Stimulated activated memory B cell treated with anti-CD40 and anti-IgM and Interleukin-4, amounts not matched to agents 10 μg/mL and 1 μg/mL and 100 μg/mL, for 72 hours (primary cell): ENCODE measurements around the gene KMT2B.
"Not testable (repeated sequence)": the region's sequence is repeated elsewhere in the genome, so short reads cannot be mapped to it uniquely, and the experiment has no call there.

Experiments used
- ATAC-seq: fragments of 150-1000 bp; cut with Tn5 transposase; 2 replicates; pipeline ENCODE4 v1.10.0; 2021
- H3K27ac Mint-ChIP-seq: one replicate; pipeline ENCODE4 v1.8.0; 2022; ENCODE audit warnings: mild to moderate bottlenecking, mixed read lengths
- H3K27me3 Mint-ChIP-seq: one replicate; pipeline ENCODE4 v1.8.0; 2022; ENCODE audit warnings: mixed read lengths
- H3K36me3 Mint-ChIP-seq: one replicate; pipeline ENCODE4 v1.8.0; 2022; ENCODE audit warnings: mixed read lengths
- H3K4me1 Mint-ChIP-seq: one replicate; pipeline ENCODE4 v1.8.0; 2022; ENCODE audit warnings: mixed read lengths
- H3K4me3 Mint-ChIP-seq: one replicate; pipeline ENCODE4 v1.8.0; 2022; ENCODE audit warnings: mild to moderate bottlenecking, moderate library complexity, mixed read lengths
- H3K9me3 Mint-ChIP-seq: one replicate; pipeline ENCODE4 v1.8.0; 2022; ENCODE audit warnings: mixed read lengths

The KMT2B gene

DNA sequence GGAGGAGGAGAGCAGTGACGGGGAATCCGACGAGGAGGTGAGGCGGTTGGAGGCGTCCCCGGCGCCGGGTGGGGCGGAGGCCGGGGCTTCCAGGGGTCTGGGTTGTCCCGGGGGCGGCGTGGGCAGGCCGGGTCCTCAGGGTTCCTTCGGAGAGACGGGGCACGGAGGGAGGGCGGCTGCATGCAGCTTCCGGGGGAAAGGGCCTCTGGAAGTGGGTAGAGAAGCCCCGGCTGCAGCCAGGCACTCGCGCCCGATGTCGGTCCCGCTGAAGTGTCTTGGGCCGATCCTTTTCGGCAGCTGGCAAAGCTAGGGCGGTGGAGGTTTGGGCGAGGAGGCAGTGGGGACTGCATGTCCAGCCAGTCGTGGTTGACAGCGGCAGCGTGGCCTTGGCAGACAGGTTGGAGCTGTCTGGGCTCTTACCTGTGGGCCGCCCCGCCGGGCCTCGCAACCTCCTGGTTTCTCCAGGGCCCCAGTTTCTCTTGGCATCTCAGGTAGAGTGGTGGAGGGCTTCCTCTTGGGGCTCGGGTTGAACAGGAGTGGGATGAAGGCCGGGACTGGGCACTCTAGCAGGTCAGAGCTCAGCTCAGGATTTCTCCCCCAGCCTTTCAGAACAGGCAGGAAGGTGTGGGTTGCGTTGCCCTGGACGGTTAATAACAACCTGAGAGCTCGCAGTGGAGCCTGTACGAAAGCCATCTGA is 690 bp downstream of the KMT2B start:
- Mint-ChIP-seq H3K4me3 (peak overlapping the region; percentile 87), H3K4me1 (peaks cover 71% of the 10 kb centered on the region), H3K9me3 (no peaks in the 10 kb centered on the region), H3K36me3 (peaks cover 55% of the 10 kb centered on the region), H3K27ac (peak overlapping the region; percentile 81), H3K27me3 (no peaks in the 10 kb centered on the region)
- ATAC-seq, result peak; percentile 1

DNA sequence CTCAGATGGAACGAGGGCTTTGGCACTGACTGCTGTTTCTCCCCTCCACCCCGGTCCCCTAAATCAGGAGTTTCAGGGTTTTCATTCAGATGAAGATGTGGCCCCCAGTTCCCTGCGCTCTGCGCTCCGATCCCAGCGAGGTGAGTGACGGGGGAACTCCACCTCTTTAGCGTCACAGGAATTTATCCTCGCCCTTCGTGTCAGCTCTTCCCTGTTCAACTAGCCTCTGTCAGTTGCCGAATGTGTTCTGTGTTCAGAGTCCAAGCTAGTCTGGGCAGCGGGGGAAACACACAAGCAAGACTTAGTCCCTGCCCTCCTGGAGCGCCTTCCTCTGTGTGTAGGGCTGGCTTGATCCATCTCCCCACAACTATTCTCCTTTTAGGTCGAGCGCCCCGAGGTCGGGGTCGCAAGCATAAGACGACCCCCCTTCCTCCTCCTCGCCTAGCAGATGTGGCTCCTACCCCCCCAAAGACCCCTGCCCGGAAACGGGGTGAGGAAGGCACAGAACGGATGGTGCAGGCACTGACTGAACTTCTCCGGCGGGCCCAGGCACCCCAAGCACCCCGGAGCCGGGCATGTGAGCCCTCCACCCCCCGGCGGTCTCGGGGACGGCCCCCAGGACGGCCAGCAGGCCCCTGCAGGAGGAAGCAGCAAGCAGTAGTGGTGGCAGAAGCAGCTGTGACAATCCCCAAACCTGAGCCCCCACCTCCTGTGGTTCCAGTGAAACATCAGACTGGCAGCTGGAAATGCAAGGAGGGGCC is 1.8 kb downstream of the KMT2B start:
- Mint-ChIP-seq H3K4me1 (peaks cover 60% of the 10 kb centered on the region), H3K36me3 (peaks cover 56% of the 10 kb centered on the region), H3K4me3 (peak overlapping the region; percentile 87), H3K27ac (peak overlapping the region; percentile 81), H3K27me3 (no peaks in the 10 kb centered on the region), H3K9me3 (no peaks in the 10 kb centered on the region)
- ATAC-seq, result no peak

DNA sequence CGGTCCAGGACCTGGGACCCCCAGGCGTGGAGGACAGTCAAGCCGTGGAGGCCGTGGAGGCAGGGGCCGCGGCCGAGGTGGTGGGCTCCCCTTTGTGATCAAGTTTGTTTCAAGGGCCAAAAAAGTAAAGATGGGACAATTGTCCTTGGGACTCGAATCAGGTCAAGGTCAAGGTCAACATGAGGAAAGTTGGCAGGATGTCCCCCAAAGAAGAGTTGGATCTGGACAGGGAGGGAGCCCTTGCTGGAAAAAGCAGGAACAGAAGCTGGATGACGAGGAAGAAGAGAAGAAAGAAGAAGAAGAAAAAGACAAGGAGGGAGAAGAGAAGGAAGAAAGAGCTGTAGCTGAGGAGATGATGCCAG is 2.3 kb downstream of the KMT2B start:
- ATAC-seq, result no peak
- no peak overlapping the region for H3K27ac Mint-ChIP-seq
- no peaks in the 10 kb centered on the region for H3K27me3 Mint-ChIP-seq
- H3K4me1 Mint-ChIP-seq, result peaks cover 54% of the 10 kb centered on the region
- H3K4me3 Mint-ChIP-seq, result no peak overlapping the region
- no peaks in the 10 kb centered on the region for H3K9me3 Mint-ChIP-seq
- peaks cover 55% of the 10 kb centered on the region for H3K36me3 Mint-ChIP-seq

DNA sequence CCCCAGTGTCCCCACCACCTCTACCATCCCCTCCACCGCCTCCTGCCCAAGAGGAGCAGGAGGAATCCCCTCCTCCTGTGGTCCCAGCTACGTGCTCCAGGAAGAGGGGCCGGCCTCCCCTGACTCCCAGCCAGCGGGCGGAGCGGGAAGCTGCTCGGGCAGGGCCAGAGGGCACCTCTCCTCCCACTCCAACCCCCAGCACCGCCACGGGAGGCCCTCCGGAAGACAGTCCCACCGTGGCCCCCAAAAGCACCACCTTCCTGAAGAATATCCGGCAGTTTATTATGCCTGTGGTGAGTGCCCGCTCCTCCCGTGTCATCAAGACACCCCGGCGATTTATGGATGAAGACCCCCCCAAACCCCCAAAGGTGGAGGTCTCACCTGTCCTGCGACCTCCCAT is 2.8 kb downstream of the KMT2B start:
- ATAC-seq, result no peak
- Mint-ChIP-seq H3K9me3 (no peaks in the 10 kb centered on the region), H3K36me3 (peaks cover 60% of the 10 kb centered on the region), H3K4me1 (peaks cover 50% of the 10 kb centered on the region), H3K4me3 (no peak overlapping the region), H3K27me3 (no peaks in the 10 kb centered on the region), H3K27ac (no peak overlapping the region)

DNA sequence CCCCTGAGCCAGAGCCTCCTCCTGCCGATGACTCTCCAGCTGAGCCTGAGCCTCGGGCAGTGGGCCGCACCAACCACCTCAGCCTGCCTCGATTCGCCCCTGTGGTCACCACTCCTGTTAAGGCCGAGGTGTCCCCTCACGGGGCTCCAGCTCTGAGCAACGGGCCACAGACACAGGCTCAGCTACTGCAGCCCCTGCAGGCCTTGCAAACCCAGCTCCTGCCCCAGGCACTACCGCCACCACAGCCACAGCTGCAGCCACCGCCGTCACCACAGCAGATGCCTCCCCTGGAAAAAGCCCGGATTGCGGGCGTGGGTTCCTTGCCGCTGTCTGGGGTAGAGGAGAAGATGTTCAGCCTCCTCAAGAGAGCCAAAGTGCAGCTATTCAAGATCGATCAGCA is 3.6 kb downstream of the KMT2B start:
- peaks cover 43% of the 10 kb centered on the region for H3K4me1 Mint-ChIP-seq
- H3K9me3 Mint-ChIP-seq, result no peaks in the 10 kb centered on the region
- no peak for ATAC-seq
- no peak overlapping the region for H3K4me3 Mint-ChIP-seq
- no peaks in the 10 kb centered on the region for H3K27me3 Mint-ChIP-seq
- H3K36me3 Mint-ChIP-seq, result peaks cover 63% of the 10 kb centered on the region
- H3K27ac Mint-ChIP-seq, result no peak overlapping the region

DNA sequence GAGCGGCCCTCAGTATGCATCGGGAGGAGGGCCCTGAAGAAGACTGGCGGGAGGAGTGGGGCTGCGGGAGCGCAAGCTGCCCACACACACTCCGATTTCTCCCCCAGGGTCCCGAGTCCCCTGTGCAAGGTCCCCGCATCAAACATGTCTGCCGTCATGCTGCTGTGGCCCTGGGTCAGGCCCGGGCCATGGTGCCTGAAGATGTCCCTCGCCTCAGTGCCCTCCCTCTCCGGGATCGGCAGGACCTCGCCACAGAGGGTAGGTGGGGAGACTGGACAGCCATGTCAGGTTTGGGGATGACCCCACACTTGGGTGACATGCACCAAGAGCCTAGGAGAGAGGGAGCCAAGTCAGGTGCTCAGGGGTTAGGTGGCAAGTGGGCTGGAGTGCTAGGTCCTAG is 4.7 kb downstream of the KMT2B start:
- Mint-ChIP-seq H3K27ac (no peak overlapping the region), H3K36me3 (peaks cover 66% of the 10 kb centered on the region), H3K4me3 (no peak overlapping the region), H3K9me3 (no peaks in the 10 kb centered on the region), H3K27me3 (no peaks in the 10 kb centered on the region), H3K4me1 (peaks cover 38% of the 10 kb centered on the region)
- ATAC-seq, result no peak

DNA sequence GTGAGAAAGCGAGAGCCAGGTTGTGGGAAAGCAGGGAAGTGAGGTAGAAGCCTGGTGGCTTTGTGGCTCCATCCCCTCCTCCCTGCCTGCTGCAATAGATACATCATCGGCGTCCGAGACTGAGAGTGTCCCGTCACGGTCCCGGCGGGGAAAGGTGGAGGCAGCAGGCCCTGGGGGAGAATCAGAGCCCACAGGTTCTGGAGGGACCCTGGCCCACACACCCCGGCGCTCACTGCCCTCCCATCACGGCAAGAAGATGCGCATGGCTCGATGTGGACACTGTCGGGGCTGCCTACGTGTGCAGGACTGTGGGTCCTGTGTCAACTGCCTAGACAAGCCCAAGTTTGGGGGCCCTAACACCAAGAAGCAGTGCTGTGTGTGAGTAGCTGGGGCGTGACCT is 5.1 kb downstream of the KMT2B start:
- peaks cover 38% of the 10 kb centered on the region for H3K4me1 Mint-ChIP-seq

DNA sequence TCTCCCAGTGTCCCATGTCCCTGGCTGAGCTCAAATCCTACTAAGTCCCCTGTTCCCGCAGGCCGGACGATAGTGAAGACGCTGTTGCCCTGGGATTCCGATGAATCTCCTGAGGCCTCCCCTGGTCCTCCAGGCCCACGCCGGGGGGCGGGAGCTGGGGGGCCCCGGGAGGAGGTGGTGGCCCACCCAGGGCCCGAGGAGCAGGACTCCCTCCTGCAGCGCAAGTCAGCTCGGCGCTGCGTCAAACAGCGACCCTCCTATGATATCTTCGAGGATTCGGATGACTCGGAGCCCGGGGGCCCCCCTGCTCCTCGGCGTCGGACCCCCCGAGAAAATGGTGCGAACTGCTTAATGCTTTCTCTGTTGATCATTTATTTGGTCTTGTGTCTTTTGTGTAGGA is 5.9 kb downstream of the KMT2B start:
- H3K27ac Mint-ChIP-seq, result no peak overlapping the region
- H3K9me3 Mint-ChIP-seq, result no peaks in the 10 kb centered on the region
- H3K27me3 Mint-ChIP-seq, result no peaks in the 10 kb centered on the region
- peaks cover 35% of the 10 kb centered on the region for H3K4me1 Mint-ChIP-seq
- H3K4me3 Mint-ChIP-seq, result no peak overlapping the region
- no peak for ATAC-seq
- H3K36me3 Mint-ChIP-seq, result peaks cover 76% of the 10 kb centered on the region

More for the DNA sequence above, 5.1 kb downstream of the KMT2B start:
- Mint-ChIP-seq H3K9me3 (no peaks in the 10 kb centered on the region), H3K27ac (no peak overlapping the region), H3K27me3 (no peaks in the 10 kb centered on the region), H3K36me3 (peaks cover 69% of the 10 kb centered on the region), H3K4me3 (no peak overlapping the region)
- ATAC-seq, result no peak

DNA sequence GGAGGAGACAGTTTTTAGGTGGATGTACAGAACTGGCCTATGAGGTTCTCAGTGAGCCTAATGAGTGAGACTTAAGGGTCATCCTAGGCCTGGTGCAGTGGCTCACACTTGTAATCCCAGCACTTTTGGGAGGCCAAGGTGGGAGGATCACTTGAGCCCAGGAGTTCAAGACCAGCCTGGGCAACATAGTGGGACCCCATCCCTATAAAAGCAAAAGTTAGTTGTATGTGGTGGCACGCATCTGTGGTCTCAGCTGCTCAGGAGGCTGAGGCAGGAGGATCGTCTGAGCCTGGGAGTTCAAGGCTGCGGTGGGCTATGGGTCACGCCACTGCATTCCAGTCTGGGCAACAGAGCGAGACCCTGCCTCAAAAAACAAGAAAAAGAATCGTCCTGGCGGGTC is 6.3 kb downstream of the KMT2B start:
- peaks cover 31% of the 10 kb centered on the region for H3K4me1 Mint-ChIP-seq
- not testable (repeated sequence) for H3K27me3 Mint-ChIP-seq, H3K9me3 Mint-ChIP-seq, H3K27ac Mint-ChIP-seq, H3K4me3 Mint-ChIP-seq, ATAC-seq
- peaks cover 81% of the 10 kb centered on the region for H3K36me3 Mint-ChIP-seq

DNA sequence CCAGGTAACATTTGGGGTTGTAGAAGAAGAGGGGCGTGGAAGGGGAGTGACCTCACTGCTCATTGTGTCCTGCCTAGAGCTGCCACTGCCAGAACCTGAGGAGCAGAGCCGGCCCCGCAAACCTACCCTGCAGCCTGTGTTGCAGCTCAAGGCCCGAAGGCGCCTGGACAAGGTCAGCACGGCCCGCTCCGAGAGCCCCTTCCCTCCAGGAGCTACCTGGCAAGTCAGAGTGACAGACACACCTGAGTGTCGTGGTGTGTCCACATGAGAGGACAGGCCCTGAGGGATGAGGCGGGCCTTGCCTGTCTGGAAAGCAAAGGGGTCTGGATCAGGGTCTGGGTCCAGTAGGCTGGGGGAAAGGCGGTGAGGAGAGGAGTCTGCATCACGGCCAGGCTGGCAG is 6.8 kb downstream of the KMT2B start:
- Mint-ChIP-seq H3K4me3 (no peak overlapping the region), H3K36me3 (peaks cover 84% of the 10 kb centered on the region), H3K9me3 (no peaks in the 10 kb centered on the region), H3K27me3 (no peaks in the 10 kb centered on the region), H3K4me1 (peaks cover 26% of the 10 kb centered on the region), H3K27ac (no peak overlapping the region)
- no peak for ATAC-seq

DNA sequence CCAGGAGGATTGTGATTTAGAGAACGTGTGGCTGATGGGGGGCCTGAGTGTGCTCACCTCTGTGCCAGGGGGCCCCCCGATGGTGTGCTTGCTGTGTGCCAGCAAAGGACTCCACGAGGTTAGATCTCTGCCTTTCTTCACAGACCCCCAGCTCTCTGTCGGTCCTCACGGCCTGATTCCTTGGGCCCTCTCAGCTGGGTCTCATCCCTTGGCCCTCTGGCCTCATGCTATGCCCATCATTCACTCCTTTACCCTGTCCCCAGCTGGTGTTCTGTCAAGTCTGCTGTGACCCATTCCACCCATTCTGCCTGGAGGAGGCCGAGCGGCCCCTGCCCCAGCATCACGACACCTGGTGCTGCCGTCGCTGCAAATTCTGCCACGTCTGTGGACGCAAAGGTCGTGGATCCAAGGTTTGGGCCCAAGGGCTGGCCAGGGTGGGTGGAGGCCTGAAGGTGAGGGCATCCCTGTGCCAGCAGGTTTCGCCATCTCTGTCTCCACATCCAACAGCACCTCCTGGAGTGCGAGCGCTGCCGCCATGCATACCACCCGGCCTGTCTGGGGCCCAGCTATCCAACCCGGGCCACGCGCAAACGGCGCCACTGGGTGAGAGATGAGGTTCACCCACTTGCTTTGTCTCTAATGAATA is 7.5 kb downstream of the KMT2B start:
- no peak overlapping the region for H3K4me3 Mint-ChIP-seq
- H3K4me1 Mint-ChIP-seq, result peaks cover 19% of the 10 kb centered on the region
- peaks cover 88% of the 10 kb centered on the region for H3K36me3 Mint-ChIP-seq
- no peaks in the 10 kb centered on the region for H3K27me3 Mint-ChIP-seq
- no peak for ATAC-seq
- H3K9me3 Mint-ChIP-seq, result no peaks in the 10 kb centered on the region
- H3K27ac Mint-ChIP-seq, result no peak overlapping the region

DNA sequence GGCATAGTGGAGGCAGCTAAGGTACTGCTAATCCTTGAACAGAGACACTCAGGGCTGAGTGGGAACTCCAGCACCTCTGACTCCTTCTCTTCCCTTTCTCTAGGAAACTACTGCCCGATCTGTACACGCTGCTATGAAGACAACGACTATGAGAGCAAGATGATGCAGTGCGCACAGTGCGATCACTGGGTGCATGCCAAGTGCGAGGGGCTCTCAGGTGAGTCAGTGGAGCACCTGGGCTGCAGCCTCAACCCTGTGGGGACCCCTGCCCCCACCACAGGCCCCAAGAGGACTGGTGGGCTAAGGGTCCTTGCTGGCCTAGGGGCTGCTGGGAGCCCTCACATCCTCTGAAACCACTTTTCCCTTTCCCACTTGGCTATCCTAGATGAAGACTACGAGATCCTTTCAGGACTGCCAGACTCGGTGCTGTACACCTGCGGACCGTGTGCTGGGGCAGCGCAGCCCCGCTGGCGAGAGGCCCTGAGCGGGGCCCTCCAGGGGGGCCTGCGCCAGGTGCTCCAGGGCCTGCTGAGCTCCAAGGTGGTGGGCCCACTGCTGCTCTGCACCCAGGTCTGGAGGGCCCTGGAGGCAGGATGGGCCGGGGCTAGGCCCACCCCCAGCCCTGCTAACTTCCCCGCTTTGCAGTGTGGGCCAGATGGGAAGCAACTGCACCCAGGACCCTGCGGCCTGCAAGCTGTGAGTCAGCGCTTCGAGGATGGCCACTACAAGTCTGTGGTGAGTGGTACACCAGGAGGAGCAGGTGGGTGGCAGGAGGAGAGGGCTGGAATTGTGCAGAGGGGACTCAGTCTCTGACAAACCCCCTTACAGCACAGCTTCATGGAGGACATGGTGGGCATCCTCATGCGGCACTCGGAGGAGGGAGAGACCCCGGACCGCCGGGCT is 9.5 kb downstream of the KMT2B start:
- Mint-ChIP-seq H3K9me3 (no peaks in the 10 kb centered on the region), H3K27ac (no peak overlapping the region), H3K4me1 (peaks cover 3% of the 10 kb centered on the region), H3K4me3 (no peak overlapping the region), H3K36me3 (peaks cover 84% of the 10 kb centered on the region), H3K27me3 (no peaks in the 10 kb centered on the region)
- no peak for ATAC-seq

DNA sequence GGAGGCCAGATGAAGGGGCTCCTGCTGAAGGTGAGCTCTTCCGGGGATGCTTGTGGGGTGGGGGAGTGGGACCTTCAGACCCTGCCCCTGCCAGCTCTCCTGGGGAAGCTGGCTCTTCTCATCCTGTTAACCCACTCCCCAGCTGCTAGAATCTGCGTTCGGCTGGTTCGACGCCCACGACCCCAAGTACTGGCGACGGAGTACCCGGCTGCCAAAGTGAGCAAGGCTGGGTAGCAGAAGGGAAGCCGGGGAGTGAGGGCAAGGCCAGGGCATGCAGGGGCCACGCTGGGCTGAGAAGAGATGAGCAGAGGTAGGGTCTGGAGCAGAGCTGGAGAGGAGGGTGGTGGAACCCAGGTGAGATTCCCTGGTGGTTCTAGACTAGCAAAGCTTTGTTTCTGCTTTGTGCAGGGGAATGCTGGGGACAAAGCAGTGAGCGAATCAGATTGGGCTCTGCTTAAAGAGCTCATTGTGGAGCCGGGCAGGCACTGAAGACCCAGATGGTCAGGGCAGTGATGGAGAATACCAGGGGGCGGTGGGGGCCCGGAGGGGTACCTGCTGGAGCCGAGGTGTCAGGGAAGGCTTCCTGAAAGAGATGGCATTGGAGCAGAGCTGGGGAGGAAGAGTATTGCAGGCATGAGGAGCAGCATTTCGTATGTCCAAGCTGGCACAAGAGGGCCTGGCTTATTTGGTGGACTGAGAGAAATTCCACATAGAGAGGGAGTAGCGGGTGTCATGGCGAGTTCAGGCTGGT is 10.3 kb downstream of the KMT2B start:
- no peaks in the 10 kb centered on the region for H3K9me3 Mint-ChIP-seq
- ATAC-seq, result no peak
- H3K27ac Mint-ChIP-seq, result no peak overlapping the region
- no peaks in the 10 kb centered on the region for H3K27me3 Mint-ChIP-seq
- H3K36me3 Mint-ChIP-seq, result peaks cover 79% of the 10 kb centered on the region
- no peaks in the 10 kb centered on the region for H3K4me1 Mint-ChIP-seq
- H3K4me3 Mint-ChIP-seq, result no peak overlapping the region

DNA sequence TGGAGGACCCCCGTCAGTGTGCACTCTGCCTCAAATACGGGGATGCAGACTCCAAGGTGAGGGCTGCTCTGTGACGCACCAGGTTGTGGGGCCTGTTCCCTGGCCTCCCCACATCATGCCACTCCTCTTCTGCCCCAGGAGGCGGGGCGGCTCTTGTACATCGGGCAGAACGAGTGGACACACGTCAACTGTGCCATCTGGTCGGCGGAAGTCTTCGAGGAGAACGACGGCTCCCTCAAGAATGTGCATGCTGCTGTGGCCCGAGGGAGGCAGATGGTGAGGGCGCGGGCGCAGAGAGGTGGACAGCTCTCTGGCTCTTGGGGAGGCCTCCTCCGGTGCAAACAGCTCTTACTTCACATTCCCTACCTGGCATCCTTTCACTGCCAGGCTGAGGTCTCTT is 11.2 kb downstream of the KMT2B start:
- Mint-ChIP-seq H3K27me3 (no peaks in the 10 kb centered on the region), H3K4me3 (no peak overlapping the region), H3K27ac (no peak overlapping the region), H3K4me1 (peaks cover 5% of the 10 kb centered on the region), H3K9me3 (no peaks in the 10 kb centered on the region), H3K36me3 (peaks cover 76% of the 10 kb centered on the region)
- ATAC-seq, result no peak
